Activated T-helper 1 cell treated with anti-CD3 and anti-CD28 coated beads, Interleukin-2, amount 50 U/mL, for 16 hours (primary cell): Measurements from ENCODE around the gene PPL.
"Not testable (repeated sequence)": the region's sequence is repeated elsewhere in the genome, so short reads cannot be mapped to it uniquely, and the experiment has no call there.

Source experiments
- DNase-seq, 2 donors: peaks; one replicate each; pipeline ENCODE4 v3.0.0-alpha.2; 2020; ENCODE audit warnings: low read depth in 1 of 2, low spot score in 1 of 2

The PPL gene

GRCh38 chr16:4913130-4913773 lies 23.7 kb downstream of the PPL start:
- DNase-seq, result no peak

- no peak for DNase-seq
Observed at GRCh38 chr16:4911970-4912386, 25.0 kb downstream of the PPL start.

DNA sequence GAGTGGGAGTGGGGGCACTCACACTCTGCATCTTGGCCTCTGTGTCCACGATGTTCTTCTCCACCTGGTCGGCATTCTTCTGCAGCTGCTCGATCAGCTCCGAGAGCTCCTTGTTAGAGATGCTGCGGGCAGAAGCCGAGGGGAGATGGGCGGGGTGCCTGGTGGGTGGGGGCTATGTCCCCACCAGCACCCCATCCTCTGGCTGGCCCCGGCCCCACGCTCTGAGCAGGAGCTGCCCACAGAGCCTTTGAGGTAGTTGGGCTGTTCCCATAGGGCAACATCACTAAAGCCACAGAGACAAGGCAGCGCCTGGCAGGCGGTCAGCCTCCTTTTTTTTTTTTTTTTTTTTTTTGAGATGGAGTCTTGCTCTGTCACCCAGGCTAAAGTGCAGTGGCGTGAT lies 26.1 kb downstream of the PPL start:
- DNase-seq, result no peak

DNA sequence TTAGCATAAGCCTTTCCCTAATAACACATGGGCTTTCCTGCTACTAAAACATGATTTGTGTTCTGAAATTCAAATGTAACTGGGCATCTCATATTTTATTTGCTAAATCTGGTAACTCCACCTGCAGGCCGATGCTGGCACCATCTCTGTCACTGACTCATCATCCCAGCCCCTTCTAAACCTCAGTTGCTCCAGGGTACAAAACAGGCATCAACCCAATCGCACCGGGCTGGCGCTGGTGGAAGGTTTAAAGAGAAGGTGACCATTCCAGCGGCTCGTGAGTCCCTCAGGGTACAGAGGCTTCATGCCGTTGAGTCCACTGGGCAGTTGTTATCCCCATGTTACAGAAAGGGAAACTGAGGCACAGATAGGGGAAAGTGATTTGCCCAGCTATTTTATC lies 27.1 kb downstream of the PPL start:
- DNase-seq, result no peak

GRCh38 chr16:4908854-4909401 lies 28.0 kb downstream of the PPL start:
- no peak for DNase-seq

DNA sequence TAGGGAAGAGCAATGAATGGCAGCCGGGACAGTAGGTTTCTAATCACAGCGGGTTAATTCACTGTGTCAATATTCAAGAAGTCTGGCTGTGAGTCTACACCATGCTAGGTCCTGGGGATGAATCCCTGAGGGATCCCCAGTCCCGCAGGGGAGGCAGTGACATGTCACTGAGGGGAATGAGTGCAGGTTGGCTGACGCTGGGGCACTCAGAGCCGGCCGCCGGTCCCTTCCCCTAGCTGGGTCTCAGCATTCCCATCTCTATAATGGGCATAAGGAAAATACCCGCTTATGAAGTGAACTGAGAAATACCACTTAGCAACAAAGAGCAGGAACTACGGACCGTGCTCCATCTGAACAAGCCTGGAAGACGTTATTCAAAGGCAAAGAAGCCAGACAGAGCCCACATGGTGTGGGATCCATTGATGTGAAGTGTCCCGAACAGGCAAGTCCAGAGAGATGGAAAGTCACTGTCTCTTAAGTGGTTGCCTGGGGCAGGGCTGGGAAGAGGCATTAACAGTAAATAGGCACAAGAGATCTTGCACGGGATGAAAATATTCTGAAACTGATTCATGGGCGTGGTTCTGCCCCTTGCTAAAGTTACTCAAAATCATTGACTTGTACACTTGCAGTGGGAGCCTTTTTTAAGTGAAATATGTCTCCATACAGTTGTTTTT lies 31.9 kb downstream of the PPL start:
- DNase-seq, result no peak

GRCh38 chr16:4904108-4904941 lies 32.6 kb downstream of the PPL start:
- no peak for DNase-seq

DNA sequence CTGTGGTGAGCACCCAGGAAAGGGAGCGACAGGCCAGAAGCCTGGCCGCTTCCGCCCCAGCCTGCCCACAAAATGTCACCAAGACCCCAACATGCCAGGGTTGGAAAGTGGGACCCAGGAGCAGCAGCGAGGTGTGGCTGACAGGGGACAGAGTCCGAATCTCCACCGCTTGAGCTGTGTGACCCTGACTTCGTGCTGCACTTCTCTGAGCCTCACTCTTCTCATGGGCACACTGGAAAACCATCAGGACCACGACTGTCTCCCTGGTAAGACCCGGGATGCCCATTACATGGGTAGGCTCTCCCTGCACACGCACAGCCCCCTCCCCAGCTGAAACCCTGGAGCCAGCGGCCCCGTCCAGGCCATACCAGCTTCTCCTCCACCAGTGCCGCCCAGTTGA lies 34.9 kb downstream of the PPL start:
- DNase-seq, result no peak

- no peak for DNase-seq
Observed at GRCh38 chr16:4900750-4901149, 36.2 kb downstream of the PPL start.

DNA sequence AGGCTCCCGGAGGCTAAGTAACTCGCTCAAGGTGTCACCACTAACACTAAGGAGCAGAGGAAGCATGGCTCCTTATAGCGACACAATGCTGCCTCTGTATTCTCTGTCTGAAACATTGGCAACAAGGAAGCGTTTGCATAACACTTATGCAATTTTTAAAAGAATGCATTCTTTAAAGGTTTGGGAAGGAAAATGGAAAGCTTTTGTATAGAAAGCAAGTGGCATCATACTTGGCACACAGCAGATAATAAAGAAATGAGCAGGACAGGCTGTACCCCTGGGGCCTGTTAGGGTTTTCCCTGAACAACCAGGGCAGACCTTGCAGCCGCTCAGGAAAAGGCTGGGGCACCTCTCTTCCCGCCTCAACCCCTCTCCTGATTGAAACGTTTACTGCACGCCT lies 36.9 kb downstream of the PPL start:
- DNase-seq, result no peak

DNA sequence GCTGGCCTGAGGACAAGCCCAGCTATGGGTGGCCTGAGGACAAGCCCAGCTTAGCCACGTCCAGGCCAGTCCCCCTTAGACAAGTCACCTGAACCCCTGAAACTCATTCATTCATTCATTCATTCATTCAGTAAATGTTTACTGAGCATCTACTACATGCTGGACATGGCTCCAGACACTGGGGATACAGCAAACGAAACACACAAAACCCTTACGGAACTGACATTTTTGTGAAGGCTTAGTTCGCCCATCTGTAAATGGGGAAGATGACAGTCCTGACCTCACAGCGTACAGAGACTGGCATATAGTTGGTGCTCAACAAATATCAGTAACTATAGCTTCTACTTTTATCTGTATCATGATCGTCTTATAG lies 37.5 kb downstream of the PPL start:
- DNase-seq, result no peak

- DNase-seq, result no peak
Observed at GRCh38 chr16:4898811-4899473, 38.0 kb downstream of the PPL start.

DNA sequence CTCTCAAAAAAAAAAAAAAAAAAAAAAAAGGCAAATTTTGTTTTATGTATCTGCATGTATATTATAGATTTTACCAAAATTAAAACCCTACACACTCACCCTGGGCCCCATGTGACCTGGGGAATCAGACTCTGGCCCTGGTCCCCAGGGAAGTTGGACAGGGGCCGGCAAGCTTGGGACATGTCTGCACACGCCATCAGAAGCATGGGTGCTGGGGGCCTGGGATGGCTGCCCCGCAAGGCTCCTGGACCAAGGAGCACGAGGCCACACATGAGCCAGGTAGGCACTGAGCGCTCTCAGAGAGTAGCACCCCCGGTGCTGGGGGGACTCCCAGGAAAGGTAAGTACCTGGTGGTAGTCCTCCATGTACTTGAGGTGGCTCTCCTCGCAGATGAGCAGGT lies 39.6 kb downstream of the PPL start:
- DNase-seq, result no peak

- not testable (repeated sequence) for DNase-seq
Observed at GRCh38 chr16:4896761-4897160, 40.2 kb downstream of the PPL start.

GRCh38 chr16:4895366-4895765 lies 41.6 kb downstream of the PPL start:
- no peak for DNase-seq

GRCh38 chr16:4894276-4895150 lies 42.4 kb downstream of the PPL start:
- no peak for DNase-seq

DNA sequence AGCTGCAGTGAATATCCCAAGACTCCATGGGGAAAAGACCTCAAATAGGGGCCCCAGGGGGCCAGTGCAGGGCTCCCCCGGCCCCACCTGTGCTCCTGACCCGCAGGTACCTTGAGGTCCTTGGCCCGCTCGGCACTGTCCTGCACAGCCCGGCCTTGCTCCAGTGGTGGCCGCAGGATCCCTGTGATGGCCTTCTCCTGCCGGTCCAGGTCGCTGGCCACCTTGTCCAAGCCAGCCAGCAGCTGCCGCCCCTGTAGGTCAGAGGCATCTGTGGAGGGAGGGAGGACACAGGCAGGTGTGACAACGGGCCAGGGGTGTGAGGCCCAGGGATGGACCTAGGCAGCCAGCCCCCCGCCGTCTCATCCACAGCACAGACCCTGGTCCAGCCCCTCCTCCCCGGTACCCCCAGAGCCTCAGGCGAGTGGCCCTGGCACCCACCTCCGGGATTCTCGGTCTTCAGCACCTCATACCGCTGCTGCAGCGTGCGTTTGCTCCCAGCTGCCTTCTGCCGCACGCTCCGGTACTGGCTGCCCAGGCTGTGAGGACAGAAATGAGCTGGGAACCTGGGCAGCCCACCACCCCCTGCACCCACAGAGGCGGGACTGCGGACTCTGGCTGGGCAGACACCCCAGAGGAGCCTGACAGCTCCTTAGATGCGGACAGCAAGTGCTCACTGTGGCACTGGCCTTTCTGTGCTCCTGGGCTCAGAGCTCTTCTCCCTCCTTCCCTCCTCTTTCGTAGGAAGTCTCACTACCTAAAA lies 43.7 kb downstream of the PPL start:
- no peak for DNase-seq

DNA sequence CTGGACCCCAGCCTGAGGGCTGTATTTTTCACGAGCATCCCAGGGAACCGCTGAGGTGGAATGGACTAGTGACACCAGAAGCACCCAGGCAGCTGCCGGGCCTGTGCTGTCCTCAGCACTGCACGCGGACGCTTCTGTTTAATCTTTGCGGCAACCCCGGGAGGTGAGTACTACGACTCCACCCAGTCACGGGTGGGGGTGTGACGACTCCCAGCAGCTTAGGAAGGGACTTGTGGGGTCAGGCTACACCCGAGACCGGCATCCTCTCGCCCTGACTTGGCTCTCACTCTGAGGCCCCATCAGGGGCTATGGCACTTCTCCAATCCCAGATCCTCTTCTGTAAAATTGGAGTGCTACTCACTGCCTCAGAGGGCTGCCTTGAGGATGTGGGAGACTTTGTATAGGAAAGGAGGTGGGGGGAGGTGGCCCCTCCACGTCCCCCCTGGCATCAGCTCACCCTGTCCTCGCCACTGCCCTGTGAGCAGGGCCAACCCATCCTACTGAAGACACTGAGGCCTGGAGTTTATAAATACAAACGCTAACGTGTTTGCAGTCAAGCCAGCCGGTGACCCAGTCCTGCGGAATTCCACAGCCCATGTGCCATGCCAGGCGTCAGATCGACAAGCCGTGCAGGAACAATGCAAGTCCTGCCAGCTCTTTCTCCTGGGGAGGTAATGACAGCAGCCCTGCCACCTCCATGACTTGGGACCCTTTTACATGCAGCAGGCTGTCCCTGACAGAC lies 44.4 kb downstream of the PPL start:
- no peak for DNase-seq

DNA sequence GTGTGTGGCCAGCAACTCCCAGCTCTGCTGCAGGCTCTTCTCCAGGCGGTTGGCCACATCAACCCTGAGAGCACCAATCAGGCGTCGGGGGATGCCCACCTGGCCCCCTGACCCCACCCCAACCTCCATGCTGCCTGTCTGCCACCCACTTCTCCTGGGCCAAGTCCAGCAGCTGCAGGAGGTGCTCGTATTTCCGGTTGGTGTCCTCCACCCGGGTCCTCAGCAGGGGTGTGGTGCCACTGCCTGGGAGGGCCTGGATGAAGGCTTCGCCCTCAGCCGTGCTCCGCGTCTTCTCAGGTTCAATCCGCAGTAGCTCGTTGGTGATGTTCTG lies 45.1 kb downstream of the PPL start:
- DNase-seq, result no peak
